Natural killer cell (primary cell): ENCODE results near the gene ATM. TPM values are rescaled to one million over a fixed set of nuclear protein-coding genes. Genes with fewer than 3 reads are reported as not detected.
"Not testable (repeated sequence)": the region's sequence is repeated elsewhere in the genome, so short reads cannot be mapped to it uniquely, and the experiment has no call there.

Experiments used
- ATAC-seq, 3 donors: fragments of 150-1000 bp in 2 of 3; fragments of 200-7000 bp in 1 of 3; cut with Tn5 transposase; 1 replicate in 1 of 3; 2 replicates in 2 of 3; pipeline ENCODE4 v1.10.0; 2021; ENCODE audit warnings: mild to moderate bottlenecking in 2 of 3, moderate library complexity in 2 of 3
- DNase-seq, 2 donors: peaks; one replicate each; pipeline versions ENCODE4 v3.0.0 to v3.0.0-alpha.2; 2013 to 2021; ENCODE audit warnings: mixed read lengths in 1 of 2
- H3K27ac ChIP-seq: one replicate; pipeline ENCODE4 v1.5.1; 2013; ENCODE audit warnings: mild to moderate bottlenecking, low read length
- H3K27me3 ChIP-seq: one replicate; pipeline ENCODE4 v1.6.1; 2013; ENCODE audit warnings: low read length; ENCODE audit not compliant: control insufficient read depth, insufficient read depth
- H3K36me3 ChIP-seq: one replicate; pipeline ENCODE4 v1.6.1; 2013; ENCODE audit warnings: low read length; ENCODE audit not compliant: control insufficient read depth, insufficient read depth
- H3K4me1 ChIP-seq: one replicate; pipeline ENCODE4 v1.6.1; 2013; ENCODE audit warnings: low read length; ENCODE audit not compliant: control insufficient read depth, insufficient read depth
- H3K4me3 ChIP-seq: one replicate; pipeline ENCODE4 v1.5.1; 2013; ENCODE audit warnings: low read length
- H3K9me3 ChIP-seq: one replicate; pipeline ENCODE4 v1.6.1; 2013; ENCODE audit warnings: low read length; ENCODE audit not compliant: control insufficient read depth, insufficient read depth
- H3K27ac Mint-ChIP-seq, 2 donors: one replicate each; pipeline ENCODE4 v1.8.0; 2022; ENCODE audit warnings: mild to moderate bottlenecking in 2 of 2, mixed read lengths in 2 of 2, moderate library complexity in 1 of 2
- H3K27me3 Mint-ChIP-seq, 2 donors: one replicate each; pipeline ENCODE4 v1.8.0; 2022; ENCODE audit warnings: low read depth in 2 of 2, mixed read lengths in 2 of 2
- H3K36me3 Mint-ChIP-seq: one replicate; pipeline ENCODE4 v1.8.0; 2022; ENCODE audit warnings: mixed read lengths
- H3K4me1 Mint-ChIP-seq, 2 donors: one replicate each; pipeline ENCODE4 v1.8.0; 2022; ENCODE audit warnings: mixed read lengths in 2 of 2
- H3K4me3 Mint-ChIP-seq: one replicate; pipeline ENCODE4 v1.8.0; 2022; ENCODE audit warnings: mild to moderate bottlenecking, moderate library complexity, mixed read lengths
- H3K9me3 Mint-ChIP-seq, 2 donors: one replicate each; pipeline ENCODE4 v1.8.0; 2022; ENCODE audit warnings: mixed read lengths in 2 of 2
- WGBS: methylation state at CpG from one replicate; pipeline ENCODE4 v1.1.7; 2013; ENCODE audit warnings: missing lambda C conversion rate; ENCODE audit not compliant: insufficient coverage; 5-methylcytosine and 5-hydroxymethylcytosine counted together
- intact Hi-C: fragments of 100-400 bp; cut with micrococcal nuclease; formaldehyde crosslinking; loops from one replicate; pipeline ENCODE4 v1.14.2; 2022
- total RNA-seq, 4 donors: library from RNA; stranded (reverse); fragments of 120-200 nt in 1 of 4; gene quantifications; one replicate each; pipeline versions ENCODE4 v1.2.3 to v1.2.4, GENCODE V29; 2013 to 2022
- TF ChIP-seq, protein P1 (sequence below): fragments of 200-600 bp; IDR thresholded peaks from one replicate; pipeline ENCODE4 v1.8.0; 2022; ENCODE audit warnings: antibody characterized with exemption

The ATM gene
- total RNA-seq, 3 donors from 2014 or later (not counting 1 experiment from before 2014, with no cell fraction given): 502 to 568 (median 539) TPM

GRCh38 chr11:108414958-108415357 is 192.1 kb downstream of the ATM start:
- H3K9me3 ChIP-seq: no peaks in the 10 kb centered on the region
- Mint-ChIP-seq H3K27ac (no peak overlapping the region), H3K4me1 (no peaks in the 10 kb centered on the region), H3K36me3 (no peaks in the 10 kb centered on the region), H3K27me3 (no peaks in the 10 kb centered on the region), H3K9me3 (no peaks in the 10 kb centered on the region), H3K4me3 (no peak overlapping the region)
- H3K4me1 ChIP-seq: no peaks in the 10 kb centered on the region
- TF ChIP-seq, protein P1, sequence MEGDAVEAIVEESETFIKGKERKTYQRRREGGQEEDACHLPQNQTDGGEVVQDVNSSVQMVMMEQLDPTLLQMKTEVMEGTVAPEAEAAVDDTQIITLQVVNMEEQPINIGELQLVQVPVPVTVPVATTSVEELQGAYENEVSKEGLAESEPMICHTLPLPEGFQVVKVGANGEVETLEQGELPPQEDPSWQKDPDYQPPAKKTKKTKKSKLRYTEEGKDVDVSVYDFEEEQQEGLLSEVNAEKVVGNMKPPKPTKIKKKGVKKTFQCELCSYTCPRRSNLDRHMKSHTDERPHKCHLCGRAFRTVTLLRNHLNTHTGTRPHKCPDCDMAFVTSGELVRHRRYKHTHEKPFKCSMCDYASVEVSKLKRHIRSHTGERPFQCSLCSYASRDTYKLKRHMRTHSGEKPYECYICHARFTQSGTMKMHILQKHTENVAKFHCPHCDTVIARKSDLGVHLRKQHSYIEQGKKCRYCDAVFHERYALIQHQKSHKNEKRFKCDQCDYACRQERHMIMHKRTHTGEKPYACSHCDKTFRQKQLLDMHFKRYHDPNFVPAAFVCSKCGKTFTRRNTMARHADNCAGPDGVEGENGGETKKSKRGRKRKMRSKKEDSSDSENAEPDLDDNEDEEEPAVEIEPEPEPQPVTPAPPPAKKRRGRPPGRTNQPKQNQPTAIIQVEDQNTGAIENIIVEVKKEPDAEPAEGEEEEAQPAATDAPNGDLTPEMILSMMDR: no peak
- no peaks in the 10 kb centered on the region for H3K27me3 ChIP-seq
- no peak overlapping the region for H3K27ac ChIP-seq
- DNase-seq (no peak), ATAC-seq (no peak)
- intact Hi-C loops: no loop called here
- H3K4me3 ChIP-seq: no peak overlapping the region
- H3K36me3 ChIP-seq: no peaks in the 10 kb centered on the region

DNA sequence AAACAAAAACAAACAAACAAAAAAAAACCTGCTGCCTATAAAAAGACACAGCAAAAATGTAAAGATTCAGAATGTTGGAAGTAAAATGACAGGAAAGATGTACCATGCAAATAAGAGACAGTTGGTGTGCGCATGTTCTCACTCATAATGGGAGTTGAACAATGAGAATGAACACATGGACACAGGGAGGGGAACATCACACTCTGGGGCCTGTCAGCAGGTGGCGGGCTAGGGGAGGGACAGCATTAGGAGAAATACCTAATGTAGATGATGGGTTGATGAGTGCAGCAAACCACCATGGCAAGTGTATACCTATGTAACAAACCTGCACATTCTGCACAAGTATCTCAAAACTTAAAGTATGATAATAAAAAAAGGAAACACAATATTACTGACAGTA is 194.7 kb downstream of the ATM start:
- peak; percentile 19 to 58 for DNase-seq
- not testable (repeated sequence) for H3K36me3 Mint-ChIP-seq, H3K9me3 ChIP-seq, H3K9me3 Mint-ChIP-seq, H3K27ac Mint-ChIP-seq, H3K36me3 ChIP-seq, H3K4me1 Mint-ChIP-seq, H3K27ac ChIP-seq, H3K4me3 Mint-ChIP-seq, H3K27me3 ChIP-seq, H3K4me3 ChIP-seq, H3K27me3 Mint-ChIP-seq, H3K4me1 ChIP-seq, ATAC-seq
- WGBS: 74% methylated on average over 2 of the region's 2 CpGs
- intact Hi-C loops: loop anchor here (1.0 kb wide), 1 partner anchor 231 kb away; no protein-coding TSS in a partner anchor

Other genes with a start within 250 kb of the ATM start
- 10 to 100 TPM; 59.1 to 68.3 (median 60.2) TPM for gene CUL5, start 214.2 kb upstream of the ATM start, total RNA-seq
- gene ACAT1, start 101.5 kb upstream of the ATM start, total RNA-seq: 10 to 100 TPM in 2 of 3 donors, 1 to 10 TPM in 1; 7.4 to 15.4 (median 10.9) TPM
- 10 to 100 TPM; 34.8 to 42.6 (median 36.1) TPM for gene NPAT, start 429 bp upstream of the ATM start, total RNA-seq
- gene C11orf65, start 244.5 kb downstream of the ATM start, total RNA-seq: under 1 TPM; 0.14 to 0.68 (median 0.45) TPM